Astrocyte (in vitro differentiated cells and primary cell): ENCODE measurements around the gene LAIR2. TPM values are rescaled to one million over a fixed set of nuclear protein-coding genes. Genes with fewer than 3 reads are reported as not detected.
"Not testable (repeated sequence)": the region's sequence is repeated elsewhere in the genome, so short reads cannot be mapped to it uniquely, and the experiment has no call there.

ENCODE experiments used
- DNase-seq: peaks from one replicate; pipeline ENCODE4 v3.0.0-alpha.2; 2010; ENCODE audit warnings: low read depth
- FAIRE-seq: peaks from 2 replicates; lab custom pipeline; 2011; peaks lifted over from hg19 to GRCh38; lab: Jason Lieb, UNC
- H2AFZ ChIP-seq: 2 replicates; pipeline ENCODE4 v1.6.0; 2012; ENCODE audit warnings: low read depth, low read length, inconsistent platforms
- H3K27ac ChIP-seq: 2 replicates; pipeline ENCODE4 v1.5.1; 2011; ENCODE audit warnings: low read depth, low read length, inconsistent platforms
- H3K27me3 ChIP-seq: 2 replicates; pipeline ENCODE4 v1.6.0; 2011; ENCODE audit warnings: low read length, inconsistent platforms; ENCODE audit not compliant: insufficient read depth
- H3K36me3 ChIP-seq: 2 replicates; pipeline ENCODE4 v1.5.1; 2011; ENCODE audit warnings: low read length, inconsistent platforms; ENCODE audit not compliant: insufficient read depth
- H3K4me1 ChIP-seq: 2 replicates; pipeline ENCODE4 v1.5.1; 2011; ENCODE audit warnings: low read length, inconsistent platforms; ENCODE audit not compliant: insufficient read depth
- H3K4me2 ChIP-seq: 2 replicates; pipeline ENCODE4 v1.6.0; 2012; ENCODE audit warnings: low read length, inconsistent platforms
- H3K4me3 ChIP-seq: 2 replicates; pipeline ENCODE4 v1.5.1; 2011; ENCODE audit warnings: low read depth, mild to moderate bottlenecking, low read length, inconsistent platforms; ENCODE audit not compliant: insufficient read depth
- H3K79me2 ChIP-seq: 2 replicates; pipeline ENCODE4 v1.6.0; 2012; ENCODE audit warnings: mild to moderate bottlenecking, low read length, inconsistent platforms; ENCODE audit not compliant: insufficient read depth
- H3K9ac ChIP-seq: 2 replicates; pipeline ENCODE4 v1.6.0; 2012; ENCODE audit warnings: mild to moderate bottlenecking, low read length, inconsistent platforms
- H3K9me3 ChIP-seq: 2 replicates; pipeline ENCODE4 v1.5.1; 2012; ENCODE audit warnings: low read depth, mild to moderate bottlenecking, low read length, inconsistent platforms; ENCODE audit not compliant: insufficient read depth
- H4K20me1 ChIP-seq: 2 replicates; pipeline ENCODE4 v1.6.0; 2012; ENCODE audit warnings: low read length, inconsistent platforms; ENCODE audit not compliant: insufficient read depth
- H3K27ac Mint-ChIP-seq: one replicate; pipeline ENCODE4 v1.8.0; 2021; ENCODE audit warnings: mild to moderate bottlenecking, mixed read lengths; ENCODE audit not compliant: unreplicated experiment
- H3K27me3 Mint-ChIP-seq: one replicate; pipeline ENCODE4 v1.8.0; 2021; ENCODE audit warnings: low read depth, mixed read lengths; ENCODE audit not compliant: unreplicated experiment
- H3K36me3 Mint-ChIP-seq: one replicate; pipeline ENCODE4 v1.8.0; 2021; ENCODE audit warnings: low read depth, mixed read lengths; ENCODE audit not compliant: unreplicated experiment
- H3K4me1 Mint-ChIP-seq: one replicate; pipeline ENCODE4 v1.8.0; 2021; ENCODE audit warnings: low read depth, mixed read lengths; ENCODE audit not compliant: unreplicated experiment
- H3K4me3 Mint-ChIP-seq: one replicate; pipeline ENCODE4 v1.8.0; 2021; ENCODE audit warnings: mild to moderate bottlenecking, moderate library complexity, mixed read lengths; ENCODE audit not compliant: unreplicated experiment
- H3K9me3 Mint-ChIP-seq: one replicate; pipeline ENCODE4 v1.8.0; 2021; ENCODE audit warnings: mild to moderate bottlenecking, mixed read lengths; ENCODE audit not compliant: unreplicated experiment
- EZH2 ChIP-seq: IDR thresholded peaks from 2 replicates; pipeline ENCODE4 v1.6.1; 2012; ENCODE audit warnings: mild to moderate bottlenecking, low read length, inconsistent platforms; ENCODE audit not compliant: insufficient read depth
- total RNA-seq: library from RNA; stranded (reverse); gene quantifications from 2 replicates; pipeline ENCODE4 v1.2.1, GENCODE V29; 2021
- TF ChIP-seq, protein P1 (sequence below): IDR thresholded peaks from 2 replicates; pipeline ENCODE4 v1.5.1; 2011; ENCODE audit warnings: low read depth, mild to moderate bottlenecking, inconsistent platforms, low read length, moderate library complexity; ENCODE audit not compliant: insufficient read depth

Gene LAIR2
- total RNA-seq, 1 donor from 2014 or later: not detected

GRCh38 chr19:54509200-54509940 lies 6.7 kb downstream of the LAIR2 start:
- H3K36me3 ChIP-seq, H3K27ac ChIP-seq, H3K79me2 ChIP-seq, H3K27ac Mint-ChIP-seq, H4K20me1 ChIP-seq, H3K4me1 Mint-ChIP-seq, H3K36me3 Mint-ChIP-seq, H3K27me3 ChIP-seq, H3K4me3 ChIP-seq, H3K27me3 Mint-ChIP-seq, DNase-seq, H2AFZ ChIP-seq, H3K4me1 ChIP-seq, H3K4me3 Mint-ChIP-seq, H3K4me2 ChIP-seq, H3K9me3 ChIP-seq, H3K9ac ChIP-seq, FAIRE-seq: not testable (repeated sequence)
- peaks cover 17% of the 10 kb centered on the region for H3K9me3 Mint-ChIP-seq

DNA sequence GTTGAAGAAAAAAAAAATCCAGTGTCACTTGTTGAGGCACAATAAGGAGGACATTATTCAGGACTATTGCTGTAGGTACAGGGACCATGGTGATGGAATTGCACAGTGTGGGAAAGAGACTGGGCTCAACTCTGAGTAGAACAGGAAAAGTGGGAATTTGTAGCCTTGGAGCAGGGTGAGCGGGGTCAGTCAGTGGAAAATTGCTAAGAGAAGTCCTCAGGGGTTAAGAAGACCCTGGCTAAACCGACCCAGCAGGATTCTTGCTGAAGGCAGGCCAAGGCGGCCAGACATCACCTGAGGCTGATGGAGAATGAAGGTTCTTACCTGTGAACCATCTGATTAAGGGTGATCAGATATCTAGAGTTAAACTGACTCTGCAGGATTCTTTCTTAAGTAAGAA lies 12.5 kb downstream of the LAIR2 start:
- Histone ChIP-seq H3K79me2 (no peaks in the 10 kb centered on the region), H3K27ac (no peak overlapping the region), H4K20me1 (no peaks in the 10 kb centered on the region), H3K4me3 (no peak overlapping the region), H3K27me3 (no peaks in the 10 kb centered on the region), H3K9me3 (peaks cover 3% of the 10 kb centered on the region), H2AFZ (no peak overlapping the region), H3K4me2 (no peak overlapping the region), H3K36me3 (no peaks in the 10 kb centered on the region), H3K9ac (no peak overlapping the region), H3K4me1 (no peaks in the 10 kb centered on the region)
- DNase-seq: no peak
- no peaks in the 10 kb centered on the region for H3K4me1 Mint-ChIP-seq
- no peaks in the 10 kb centered on the region for H3K36me3 Mint-ChIP-seq
- no peak for TF ChIP-seq EZH2
- TF ChIP-seq, protein P1, sequence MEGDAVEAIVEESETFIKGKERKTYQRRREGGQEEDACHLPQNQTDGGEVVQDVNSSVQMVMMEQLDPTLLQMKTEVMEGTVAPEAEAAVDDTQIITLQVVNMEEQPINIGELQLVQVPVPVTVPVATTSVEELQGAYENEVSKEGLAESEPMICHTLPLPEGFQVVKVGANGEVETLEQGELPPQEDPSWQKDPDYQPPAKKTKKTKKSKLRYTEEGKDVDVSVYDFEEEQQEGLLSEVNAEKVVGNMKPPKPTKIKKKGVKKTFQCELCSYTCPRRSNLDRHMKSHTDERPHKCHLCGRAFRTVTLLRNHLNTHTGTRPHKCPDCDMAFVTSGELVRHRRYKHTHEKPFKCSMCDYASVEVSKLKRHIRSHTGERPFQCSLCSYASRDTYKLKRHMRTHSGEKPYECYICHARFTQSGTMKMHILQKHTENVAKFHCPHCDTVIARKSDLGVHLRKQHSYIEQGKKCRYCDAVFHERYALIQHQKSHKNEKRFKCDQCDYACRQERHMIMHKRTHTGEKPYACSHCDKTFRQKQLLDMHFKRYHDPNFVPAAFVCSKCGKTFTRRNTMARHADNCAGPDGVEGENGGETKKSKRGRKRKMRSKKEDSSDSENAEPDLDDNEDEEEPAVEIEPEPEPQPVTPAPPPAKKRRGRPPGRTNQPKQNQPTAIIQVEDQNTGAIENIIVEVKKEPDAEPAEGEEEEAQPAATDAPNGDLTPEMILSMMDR: no peak
- H3K27me3 Mint-ChIP-seq: no peaks in the 10 kb centered on the region
- no peak for FAIRE-seq
- no peak overlapping the region for H3K4me3 Mint-ChIP-seq
- no peak overlapping the region for H3K27ac Mint-ChIP-seq
- peaks cover 11% of the 10 kb centered on the region for H3K9me3 Mint-ChIP-seq

DNA sequence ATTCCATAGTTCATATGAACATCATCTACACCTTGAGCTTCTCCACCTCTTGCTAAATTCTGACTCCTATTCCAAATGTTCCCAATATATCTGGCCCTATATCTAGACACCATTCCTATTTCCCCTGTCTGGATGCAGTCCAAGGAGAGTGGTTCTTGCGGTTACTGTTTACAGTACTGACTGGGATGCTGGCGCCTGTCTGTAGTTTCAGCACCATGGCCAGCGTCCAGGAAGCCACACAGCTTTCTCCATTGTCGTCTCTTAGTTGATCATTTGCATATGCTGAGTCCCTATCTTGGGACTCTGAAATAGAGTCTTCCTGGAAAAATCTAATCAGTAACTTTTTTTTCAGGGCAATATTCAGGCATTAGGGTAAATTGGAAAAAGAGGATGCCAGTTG lies 14.9 kb downstream of the LAIR2 start:
- Mint-ChIP-seq H3K4me3 (no peak overlapping the region), H3K27me3 (no peaks in the 10 kb centered on the region), H3K27ac (no peak overlapping the region), H3K36me3 (no peaks in the 10 kb centered on the region), H3K4me1 (no peaks in the 10 kb centered on the region), H3K9me3 (peaks cover 5% of the 10 kb centered on the region)
- Histone ChIP-seq H2AFZ (no peak overlapping the region), H4K20me1 (no peaks in the 10 kb centered on the region), H3K36me3 (no peaks in the 10 kb centered on the region), H3K9ac (no peak overlapping the region), H3K27me3 (no peaks in the 10 kb centered on the region), H3K4me3 (no peak overlapping the region), H3K4me2 (no peak overlapping the region), H3K27ac (no peak overlapping the region), H3K4me1 (no peaks in the 10 kb centered on the region), H3K9me3 (peaks cover 5% of the 10 kb centered on the region), H3K79me2 (no peaks in the 10 kb centered on the region)
- peak; percentile 8 for DNase-seq
- no peak for FAIRE-seq
- no peak for TF ChIP-seq EZH2
- TF ChIP-seq, protein P1: no peak
